ENCODE results near the gene BABAM1.

The BABAM1 gene

DNA sequence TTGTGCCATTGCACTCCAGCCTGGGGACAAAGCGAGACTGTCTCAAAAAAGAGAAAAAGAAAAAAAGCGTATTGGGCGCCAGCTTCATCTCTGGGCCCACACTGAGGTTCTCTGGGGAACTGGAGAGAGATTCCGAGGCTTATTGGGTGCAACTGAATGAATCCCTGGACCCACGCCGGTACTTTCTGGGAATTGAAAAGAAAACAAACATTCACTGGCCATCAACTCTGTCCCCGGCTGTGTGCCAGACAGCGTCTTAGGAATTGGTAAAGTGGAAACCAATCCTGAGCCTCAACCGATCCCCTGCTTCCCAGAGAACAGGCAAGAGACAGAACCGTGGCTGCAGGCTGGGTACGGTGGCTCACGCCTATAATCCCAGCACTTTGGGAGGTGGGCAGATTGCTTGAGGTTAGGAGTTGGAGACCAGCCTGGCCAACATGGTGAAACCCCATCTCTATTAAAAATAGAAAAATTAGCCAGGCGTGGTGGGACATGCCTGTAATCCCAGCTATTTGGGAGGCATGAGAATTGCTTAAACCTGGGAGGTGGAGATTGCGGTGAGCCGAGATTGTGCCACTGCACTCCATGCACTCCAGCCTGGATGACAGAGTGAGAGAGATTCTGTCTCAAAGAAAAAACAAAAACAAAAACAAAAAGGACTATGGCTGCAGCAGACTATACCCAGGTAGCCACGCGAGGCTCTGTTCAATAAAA, 58.8 kb downstream of the BABAM1 start:
- H3K27ac Mint-ChIP-seq: no peak overlapping the region
- peaks cover 2% of the 10 kb centered on the region for H3K4me1 Mint-ChIP-seq (ENCODE audit: low read depth)
- no peaks in the 10 kb centered on the region for H3K9me3 Mint-ChIP-seq
- H3K4me3 Mint-ChIP-seq: no peak overlapping the region
- H3K27me3 Mint-ChIP-seq (ENCODE audit: low read depth): peaks cover 10% of the 10 kb centered on the region
- peaks cover 5% of the 10 kb centered on the region for H3K36me3 Mint-ChIP-seq (ENCODE audit: low read depth)

DNA sequence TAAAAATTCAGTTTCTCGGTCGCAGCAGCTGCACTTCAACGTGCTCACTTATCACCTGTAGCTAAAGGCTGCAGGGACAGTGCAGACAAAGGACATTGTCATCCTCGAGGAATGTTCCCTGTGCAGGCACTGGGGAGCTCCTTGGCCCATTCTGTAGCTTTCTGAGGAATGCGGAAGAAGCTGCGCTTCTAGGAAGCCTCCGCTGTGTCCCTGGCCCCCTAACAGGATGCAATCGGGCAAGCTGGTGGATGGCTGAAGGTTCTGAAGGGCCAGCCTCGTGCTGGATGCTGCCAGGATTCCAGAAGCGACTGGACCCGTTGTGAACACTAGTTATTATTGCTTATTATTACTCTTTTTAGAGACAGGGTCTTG, 59.3 kb downstream of the BABAM1 start:
- peaks cover 5% of the 10 kb centered on the region for H3K36me3 Mint-ChIP-seq (ENCODE audit: low read depth)

DNA sequence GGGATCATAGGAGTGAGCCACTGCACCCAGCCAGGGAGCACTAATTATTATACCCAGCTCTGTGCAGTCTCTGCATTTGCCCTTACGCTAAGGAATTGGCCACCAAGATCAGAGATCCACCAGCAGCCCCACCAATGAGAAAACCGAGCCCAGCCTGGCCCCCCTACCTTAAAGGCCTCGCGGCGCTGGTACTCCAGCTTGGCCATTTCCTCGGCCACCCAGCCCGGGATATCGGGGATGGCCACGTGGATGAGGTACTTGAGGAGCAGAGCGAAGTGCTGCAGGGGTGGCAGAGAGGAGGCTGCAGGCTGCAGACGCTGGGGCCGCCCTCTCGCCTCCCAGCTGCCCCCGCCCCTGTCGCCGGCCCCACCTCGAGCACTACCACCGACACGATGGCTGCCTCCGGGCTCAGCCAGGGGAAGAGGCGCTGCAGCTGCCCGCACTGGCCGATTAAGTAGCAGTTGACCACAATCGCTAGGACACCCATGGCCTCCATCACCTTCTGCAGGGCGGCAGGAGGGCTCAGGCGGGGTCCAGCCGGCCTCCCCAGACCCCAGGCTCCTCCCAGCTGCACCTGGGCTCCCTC, 59.9 kb downstream of the BABAM1 start:
- peaks cover 10% of the 10 kb centered on the region for H3K27me3 Mint-ChIP-seq (ENCODE audit: low read depth)
- peak overlapping the region; percentile 25 for H3K4me3 Mint-ChIP-seq
- H3K36me3 Mint-ChIP-seq (ENCODE audit: low read depth): peaks cover 5% of the 10 kb centered on the region
- H3K4me1 Mint-ChIP-seq (ENCODE audit: low read depth): peaks cover 2% of the 10 kb centered on the region
- H3K27ac Mint-ChIP-seq: no peak overlapping the region
- H3K9me3 Mint-ChIP-seq: no peaks in the 10 kb centered on the region

More for the DNA sequence above, 59.3 kb downstream of the BABAM1 start:
- H3K27me3 Mint-ChIP-seq (ENCODE audit: low read depth): peaks cover 10% of the 10 kb centered on the region
- H3K4me3 Mint-ChIP-seq: no peak overlapping the region
- peaks cover 2% of the 10 kb centered on the region for H3K4me1 Mint-ChIP-seq (ENCODE audit: low read depth)
- H3K27ac Mint-ChIP-seq: no peak overlapping the region
- no peaks in the 10 kb centered on the region for H3K9me3 Mint-ChIP-seq

DNA sequence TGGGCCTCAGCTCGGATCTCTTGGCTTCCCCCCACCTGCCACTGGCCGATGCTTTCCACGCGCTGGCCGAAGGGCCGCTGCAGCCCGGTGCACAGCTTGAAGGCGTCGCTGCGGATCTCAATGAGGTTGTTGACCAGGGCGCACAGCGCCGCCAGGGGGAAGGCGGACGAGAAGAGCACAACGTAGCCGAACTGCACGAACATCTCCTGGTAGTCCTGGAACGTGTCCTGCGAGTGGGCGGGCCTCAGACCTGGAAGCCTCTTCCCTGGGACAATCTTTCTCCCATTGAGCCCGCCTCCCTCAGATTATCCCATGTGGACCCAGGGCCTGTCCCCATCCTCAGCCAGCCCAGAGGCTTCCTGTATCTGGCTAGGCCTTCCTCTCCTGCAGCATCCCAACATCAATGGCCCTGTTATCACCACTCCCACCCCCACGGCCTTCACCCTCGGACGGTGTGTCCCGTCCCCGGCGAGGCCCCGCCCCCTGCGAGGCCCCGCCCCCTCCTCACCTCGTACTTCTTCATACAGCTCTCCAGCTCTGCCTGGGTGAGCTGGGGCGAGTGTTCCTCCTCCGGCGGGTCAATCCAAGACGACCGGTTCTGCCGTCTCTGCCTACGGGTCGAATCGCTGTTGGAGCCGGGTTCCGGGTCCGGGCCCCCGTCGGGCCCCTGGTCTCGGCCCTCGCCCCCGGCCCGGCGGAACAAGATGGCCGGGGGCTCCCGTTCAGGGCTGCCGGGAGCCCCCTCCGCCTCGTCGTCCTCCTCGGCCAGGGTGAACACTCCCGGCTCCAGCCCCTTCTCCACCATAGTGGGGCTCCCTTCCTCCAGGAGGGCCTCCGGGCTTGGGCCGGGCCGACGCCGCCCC, 60.6 kb downstream of the BABAM1 start:
- H3K27me3 Mint-ChIP-seq (ENCODE audit: low read depth): peaks cover 10% of the 10 kb centered on the region
- peak overlapping the region; percentile 31 for H3K27ac Mint-ChIP-seq

More for the DNA sequence above, 60.6 kb downstream of the BABAM1 start:
- no peaks in the 10 kb centered on the region for H3K9me3 Mint-ChIP-seq
- H3K4me3 Mint-ChIP-seq: peak overlapping the region; percentile 66
- peaks cover 9% of the 10 kb centered on the region for H3K36me3 Mint-ChIP-seq (ENCODE audit: low read depth)
- peaks cover 6% of the 10 kb centered on the region for H3K4me1 Mint-ChIP-seq (ENCODE audit: low read depth)

Measured in T-helper 1 cell treated with Interleukin-12 subunit alpha and Interleukin-12 subunit beta and Interleukin-4 antibody, amounts not matched to agents 30 μg/mL and 1 μg/mL, for 36 hours (primary cell).